UCSD-AML1 (cell line): Measurements from ENCODE around the gene MGAT5B.
"Not testable (repeated sequence)": the region's sequence is repeated elsewhere in the genome, so short reads cannot be mapped to it uniquely, and the experiment has no call there.

ENCODE experiments used
- DNase-seq: peaks from one replicate; lab custom pipeline; 2025; ENCODE audit not compliant: unreplicated experiment; lab: John Stamatoyannopoulos, UW

The MGAT5B gene, protein sequence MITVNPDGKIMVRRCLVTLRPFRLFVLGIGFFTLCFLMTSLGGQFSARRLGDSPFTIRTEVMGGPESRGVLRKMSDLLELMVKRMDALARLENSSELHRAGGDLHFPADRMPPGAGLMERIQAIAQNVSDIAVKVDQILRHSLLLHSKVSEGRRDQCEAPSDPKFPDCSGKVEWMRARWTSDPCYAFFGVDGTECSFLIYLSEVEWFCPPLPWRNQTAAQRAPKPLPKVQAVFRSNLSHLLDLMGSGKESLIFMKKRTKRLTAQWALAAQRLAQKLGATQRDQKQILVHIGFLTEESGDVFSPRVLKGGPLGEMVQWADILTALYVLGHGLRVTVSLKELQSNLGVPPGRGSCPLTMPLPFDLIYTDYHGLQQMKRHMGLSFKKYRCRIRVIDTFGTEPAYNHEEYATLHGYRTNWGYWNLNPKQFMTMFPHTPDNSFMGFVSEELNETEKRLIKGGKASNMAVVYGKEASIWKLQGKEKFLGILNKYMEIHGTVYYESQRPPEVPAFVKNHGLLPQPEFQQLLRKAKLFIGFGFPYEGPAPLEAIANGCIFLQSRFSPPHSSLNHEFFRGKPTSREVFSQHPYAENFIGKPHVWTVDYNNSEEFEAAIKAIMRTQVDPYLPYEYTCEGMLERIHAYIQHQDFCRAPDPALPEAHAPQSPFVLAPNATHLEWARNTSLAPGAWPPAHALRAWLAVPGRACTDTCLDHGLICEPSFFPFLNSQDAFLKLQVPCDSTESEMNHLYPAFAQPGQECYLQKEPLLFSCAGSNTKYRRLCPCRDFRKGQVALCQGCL

DNA sequence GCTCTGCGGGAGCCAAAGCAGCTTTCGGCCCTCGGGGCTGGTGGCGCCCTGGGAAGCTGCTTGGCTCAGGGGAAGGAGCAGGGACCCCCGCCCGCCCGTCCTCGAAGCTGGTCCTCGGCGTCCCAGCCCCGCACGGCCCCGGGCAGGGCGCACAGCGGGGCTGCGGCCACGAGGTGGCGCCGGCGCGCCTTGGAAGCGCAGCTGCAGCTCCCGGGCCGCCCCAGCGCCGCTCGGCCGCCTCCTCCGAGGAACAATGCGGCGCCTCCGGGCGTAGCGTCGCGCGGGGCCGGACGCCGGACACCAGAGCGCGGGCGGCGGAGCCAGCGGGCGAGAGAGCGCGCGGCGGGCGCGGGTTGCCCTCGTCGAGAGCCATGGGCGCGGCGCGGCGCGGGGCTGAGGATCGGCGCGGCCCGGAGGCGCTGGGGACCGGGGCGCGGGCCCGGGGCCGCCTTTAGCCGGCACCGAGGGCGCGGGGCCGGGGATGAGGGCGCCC lies at the start of gene MGAT5B:
Gene MGAT5B (plus strand): TSS at position 229 of the 493 bp plus-strand sequence. CDS start 626 bp downstream, outside the sequence.
- DNase-seq, result peak; percentile 83

DNA sequence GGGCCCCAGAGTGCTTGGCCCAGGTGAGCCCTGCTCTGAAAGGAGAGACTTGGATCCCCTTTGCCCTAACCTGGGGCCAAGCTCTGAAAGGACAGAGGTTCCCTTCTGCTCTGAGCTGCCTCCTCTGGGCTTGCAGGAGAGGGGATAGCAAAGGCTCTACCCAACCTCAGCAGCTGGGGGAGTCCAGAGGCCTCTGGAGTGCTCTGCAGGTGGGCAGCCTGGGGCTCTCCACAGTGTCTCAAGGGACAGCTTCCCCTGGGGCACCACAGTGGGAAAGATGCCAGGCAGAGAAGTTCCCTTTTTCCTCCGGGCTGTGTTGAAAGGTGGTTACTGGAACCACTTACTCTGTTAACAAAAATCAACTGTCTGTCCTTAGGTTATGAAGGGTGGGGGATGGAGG lies 48.2 kb upstream of the MGAT5B start:
- DNase-seq, result no peak

DNA sequence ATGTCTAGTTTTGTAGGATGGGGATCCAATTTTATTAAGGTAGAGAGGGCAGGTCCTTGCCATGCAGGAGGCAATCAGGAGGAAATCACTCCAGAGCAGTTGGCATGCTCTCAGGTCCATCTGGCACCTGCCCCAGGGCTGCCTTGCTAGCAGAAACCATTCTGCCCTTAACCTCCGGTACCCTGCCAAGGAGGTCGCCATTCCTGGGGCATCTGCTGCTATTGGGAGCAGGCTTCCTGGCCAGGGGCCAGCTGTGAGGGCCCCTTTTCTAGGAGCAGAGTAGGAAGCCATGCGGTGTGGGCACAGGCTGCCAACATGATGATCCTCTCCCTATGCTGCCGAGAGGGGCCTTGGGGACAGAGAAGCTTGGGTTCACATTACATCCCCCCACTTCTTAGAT lies 47.6 kb upstream of the MGAT5B start:
- DNase-seq, result no peak

DNA sequence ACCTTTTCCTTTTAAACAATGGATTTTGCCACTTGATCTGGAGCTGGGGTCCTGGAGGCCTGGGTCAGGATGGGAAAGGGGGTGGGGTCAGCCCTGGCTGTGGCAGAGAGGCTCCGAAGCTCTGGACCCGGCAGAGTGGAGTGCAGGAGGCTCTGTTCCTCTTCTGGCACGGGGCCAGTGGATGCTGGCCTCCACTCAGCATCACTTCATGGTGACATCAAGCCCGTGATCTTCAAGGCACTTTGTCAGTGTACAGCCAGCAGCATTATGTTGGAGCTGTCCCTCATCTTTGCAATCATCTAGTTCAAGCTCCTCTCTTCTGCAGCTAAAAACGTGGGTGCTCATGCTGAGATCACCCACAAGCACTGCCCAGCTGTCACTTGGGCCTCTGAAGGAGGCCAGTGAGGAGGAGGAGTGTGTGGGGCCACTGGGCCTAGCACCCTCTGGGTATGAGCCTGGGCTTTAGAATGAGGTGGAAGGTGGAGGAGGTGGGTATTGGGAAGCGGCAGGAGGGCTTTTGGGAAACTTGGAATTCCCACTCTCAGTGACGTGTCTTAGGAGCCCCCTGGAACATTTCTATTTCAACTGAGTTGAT lies 45.9 kb upstream of the MGAT5B start:
- no peak for DNase-seq

DNA sequence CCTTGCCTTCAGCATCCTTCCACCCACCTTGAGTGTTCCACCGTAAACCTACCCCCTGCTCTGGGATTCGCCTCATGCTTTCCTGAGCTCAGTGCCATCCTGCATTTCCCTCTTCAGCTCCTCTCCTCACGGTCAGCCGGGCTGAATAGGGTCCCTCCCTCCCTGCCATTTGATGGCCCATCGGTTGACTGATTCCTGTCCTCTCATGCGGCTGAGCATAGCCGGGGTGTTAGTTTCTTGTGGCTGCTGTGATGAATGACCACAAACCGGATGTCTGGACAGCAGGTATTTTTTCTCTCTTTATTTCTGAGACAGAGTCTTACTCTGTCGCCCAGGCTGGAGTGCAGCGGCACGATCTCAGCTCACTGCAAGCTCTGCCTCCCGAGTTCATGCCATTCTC lies 44.1 kb upstream of the MGAT5B start:
- DNase-seq, result no peak

DNA sequence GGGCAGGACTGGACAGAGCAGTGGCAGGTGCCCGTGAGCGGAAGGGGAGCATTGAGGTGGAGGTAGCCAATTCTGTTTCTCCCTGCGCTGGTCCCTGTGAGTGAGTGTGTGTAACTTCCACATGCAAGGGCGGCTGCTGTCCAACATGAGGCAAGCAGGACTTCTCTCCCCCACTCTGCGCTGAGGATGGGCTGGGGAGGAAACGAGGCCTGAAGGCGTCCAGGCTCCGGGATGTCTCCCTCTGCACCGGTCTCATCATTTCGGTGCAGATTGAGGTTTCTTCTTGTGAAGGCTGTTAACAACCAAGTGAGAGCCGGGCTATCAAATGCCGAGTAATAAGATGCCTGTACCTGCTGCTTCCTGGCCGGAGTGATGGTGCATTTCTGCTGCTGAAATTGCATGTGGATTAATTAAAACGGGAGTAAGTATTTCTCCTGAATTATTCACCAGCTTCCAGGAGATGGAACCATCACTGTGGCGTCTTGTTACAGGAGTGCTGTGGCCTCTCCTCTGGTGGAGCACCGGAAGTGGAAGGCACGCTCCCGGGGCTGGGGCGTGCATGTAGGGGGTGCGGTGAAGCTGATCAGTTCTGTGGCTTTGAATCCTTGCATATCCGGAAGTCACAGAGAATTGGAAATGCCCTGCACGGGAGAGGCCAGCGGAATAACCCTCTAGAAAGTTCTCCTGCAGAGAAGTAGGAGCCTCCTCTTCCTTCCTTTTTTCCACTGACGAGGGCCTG lies 41.7 kb upstream of the MGAT5B start:
- peak; percentile 45 for DNase-seq

DNA sequence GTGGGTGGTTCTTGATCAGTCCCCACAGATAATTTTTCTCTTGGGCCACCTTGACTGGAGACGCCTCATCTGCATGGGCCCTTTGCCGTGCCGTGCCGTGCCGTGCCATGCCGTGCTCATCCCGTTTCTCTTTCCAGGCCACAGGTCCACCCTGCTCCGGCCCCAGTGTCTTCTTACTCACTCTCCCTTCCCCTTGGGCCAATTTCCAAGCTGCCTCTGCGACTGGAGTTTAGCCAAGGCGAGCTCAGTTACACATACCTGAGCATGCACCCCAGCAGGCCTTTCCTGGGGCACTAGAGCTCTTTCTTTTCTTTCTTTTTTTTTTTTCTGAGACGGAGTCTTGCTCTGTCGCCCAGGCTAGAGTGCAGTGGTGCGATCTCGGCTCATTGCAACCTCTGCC lies 40.5 kb upstream of the MGAT5B start:
- DNase-seq, result no peak

DNA sequence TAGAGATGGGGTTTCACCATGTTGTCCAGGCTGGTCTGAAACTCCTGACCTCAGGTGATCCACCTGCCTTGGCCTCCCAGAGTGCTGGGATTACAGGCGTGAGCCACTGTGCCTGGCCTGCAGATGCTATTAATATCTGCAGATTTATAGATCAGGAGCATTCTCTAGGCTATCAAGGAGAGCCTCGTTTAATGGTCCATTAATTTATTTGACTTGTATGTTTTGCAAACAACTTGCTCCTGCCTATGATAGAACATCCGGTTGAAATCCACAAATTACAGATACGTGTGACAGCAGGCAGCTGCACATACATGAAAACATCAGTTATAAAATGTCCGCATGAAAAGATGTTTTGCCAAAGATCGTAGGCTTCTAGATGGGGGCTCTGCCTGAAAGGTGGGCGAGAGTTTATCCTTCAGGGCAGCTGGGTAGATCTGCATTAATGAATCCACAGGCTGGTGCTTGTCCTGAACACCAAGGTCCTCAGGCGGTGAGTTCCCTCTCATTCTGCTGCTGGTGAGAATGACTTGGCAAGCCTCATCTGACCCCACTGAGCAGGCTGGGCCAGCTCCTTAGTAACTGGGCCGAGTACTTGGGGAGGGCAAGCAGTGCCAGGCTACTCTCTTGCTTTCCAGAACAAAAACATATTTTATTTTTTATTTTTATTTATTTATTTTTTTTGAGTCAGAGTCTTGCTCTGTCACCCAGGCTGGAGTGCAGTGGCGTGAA lies 37.1 kb upstream of the MGAT5B start:
- no peak for DNase-seq

DNA sequence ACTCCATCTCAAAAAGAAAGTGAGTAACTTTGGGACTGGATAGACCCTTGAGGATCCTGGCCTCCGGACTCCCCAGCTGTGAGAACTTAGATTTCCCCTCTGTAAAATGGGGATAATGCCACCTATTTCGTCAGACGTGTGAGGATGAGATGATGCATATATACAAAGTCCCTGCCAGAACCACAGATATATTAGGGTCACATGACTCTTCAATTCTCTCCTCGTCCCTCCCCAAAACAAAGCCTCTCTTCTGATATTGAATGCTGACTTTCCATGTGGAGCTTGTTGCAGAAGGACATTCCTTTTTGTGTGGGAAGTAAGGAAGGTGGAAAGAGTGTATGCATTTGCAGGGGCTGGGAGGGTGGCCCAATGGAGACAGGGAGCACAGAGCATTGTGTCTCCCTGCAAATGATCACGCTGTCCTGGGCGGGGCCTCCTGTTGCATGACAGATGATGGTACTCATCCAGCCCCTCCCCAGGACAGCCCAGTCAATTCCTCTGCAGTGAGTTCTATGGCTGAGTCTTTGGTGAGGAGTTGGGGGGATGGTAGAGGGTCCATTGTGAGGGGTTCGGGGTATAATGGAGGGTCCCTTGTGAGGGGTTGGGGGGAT lies 35.1 kb upstream of the MGAT5B start:
- no peak for DNase-seq

DNA sequence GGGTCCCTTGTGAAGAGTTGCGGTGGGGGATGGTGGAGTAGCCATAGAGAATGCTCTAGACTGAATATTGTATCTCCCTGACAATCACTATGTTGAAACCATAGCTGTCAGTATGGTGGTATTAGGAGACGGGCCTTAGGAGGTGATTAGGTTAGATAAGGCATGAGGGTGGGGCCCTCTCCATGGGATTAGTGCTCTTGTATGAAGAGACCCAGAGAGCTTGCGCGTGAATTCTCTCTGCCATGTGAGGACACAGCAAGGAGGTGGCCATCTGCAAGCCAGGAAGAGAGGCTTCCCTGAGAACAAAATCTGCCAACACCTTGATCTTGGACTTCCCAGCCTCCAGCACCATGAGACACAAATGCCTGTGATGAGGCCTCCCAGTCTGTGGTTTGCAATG lies 34.5 kb upstream of the MGAT5B start:
- DNase-seq, result no peak

DNA sequence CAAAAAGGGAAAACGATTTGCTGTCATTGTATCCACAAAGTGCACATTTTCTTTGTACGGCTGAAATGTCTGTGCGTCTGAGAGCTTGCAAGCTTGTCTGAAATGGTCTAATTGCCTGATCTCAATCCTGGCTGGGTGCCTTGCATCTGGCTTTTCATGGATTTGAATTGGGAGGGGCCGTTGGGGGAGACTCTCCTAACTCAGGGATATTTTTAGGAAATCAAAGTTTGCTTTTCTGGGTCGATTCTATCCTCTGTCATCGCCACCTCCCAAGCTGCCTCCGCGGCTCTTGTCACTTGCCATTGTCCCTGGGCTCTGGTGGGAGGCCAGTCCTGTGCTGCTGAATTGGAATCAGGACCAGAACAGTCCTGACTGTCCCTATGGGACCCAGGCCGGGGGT lies 33.3 kb upstream of the MGAT5B start:
- DNase-seq, result no peak

DNA sequence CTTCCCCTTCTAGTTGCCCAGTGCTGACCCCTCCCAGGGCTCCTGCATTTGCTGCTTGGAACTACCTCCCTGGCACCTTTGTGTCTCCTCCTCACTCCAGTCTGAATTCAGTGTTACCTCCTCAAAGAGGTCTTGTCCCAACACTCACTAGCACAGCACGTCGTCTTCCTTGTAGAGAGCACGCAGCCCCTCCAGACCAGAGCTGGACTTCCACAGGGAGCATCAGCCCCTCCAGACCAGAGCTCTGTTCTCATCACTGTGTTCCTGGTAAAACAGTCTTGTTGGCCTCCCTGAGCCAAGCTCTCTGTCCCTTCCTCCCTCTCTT lies 27.8 kb upstream of the MGAT5B start:
- DNase-seq, result no peak

DNA sequence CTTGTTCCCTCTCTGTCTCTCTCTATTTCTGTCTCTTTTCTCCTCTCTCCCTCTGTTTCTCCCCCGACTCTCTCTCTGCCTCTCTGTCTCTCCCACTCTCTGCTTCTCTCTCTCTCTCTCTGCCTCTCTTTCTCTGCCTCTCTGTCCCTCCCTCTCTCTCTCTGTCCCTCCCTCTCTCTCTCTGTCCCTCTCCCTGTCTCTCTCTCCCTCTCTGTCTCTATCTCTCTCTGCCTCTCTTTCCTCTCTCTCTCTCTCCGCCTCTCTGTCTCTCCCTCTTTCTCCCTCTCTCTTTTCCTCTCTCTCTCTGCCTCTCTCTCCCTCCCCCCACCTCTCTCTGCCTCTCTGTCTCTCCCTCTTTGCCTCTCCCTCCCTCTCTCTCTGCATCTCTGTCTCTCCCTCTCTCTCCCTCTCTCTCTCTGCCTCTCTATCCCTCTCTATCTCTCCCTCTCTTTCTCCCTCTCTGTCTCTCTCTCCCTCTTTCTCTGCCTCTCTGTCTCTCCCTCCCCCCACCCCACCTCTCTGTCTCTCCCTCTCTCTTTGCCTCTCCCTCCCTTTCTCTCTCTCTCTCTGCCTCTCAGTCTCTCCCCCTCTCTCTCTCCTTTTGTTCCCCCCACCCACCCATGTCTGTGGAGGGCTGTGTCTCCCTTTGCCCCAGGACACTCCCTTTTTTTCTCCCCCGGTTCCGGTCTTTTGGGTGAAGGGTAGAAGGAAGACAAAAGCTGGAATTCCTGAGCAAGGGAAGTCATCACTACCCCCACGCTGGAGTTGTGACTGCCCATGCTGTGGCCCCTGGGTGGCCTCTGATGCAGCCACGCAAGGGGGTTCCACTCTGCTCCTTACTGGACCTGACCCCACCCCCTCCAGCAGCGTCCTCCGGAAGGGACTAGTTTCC lies 27.1 kb upstream of the MGAT5B start:
- no peak for DNase-seq

DNA sequence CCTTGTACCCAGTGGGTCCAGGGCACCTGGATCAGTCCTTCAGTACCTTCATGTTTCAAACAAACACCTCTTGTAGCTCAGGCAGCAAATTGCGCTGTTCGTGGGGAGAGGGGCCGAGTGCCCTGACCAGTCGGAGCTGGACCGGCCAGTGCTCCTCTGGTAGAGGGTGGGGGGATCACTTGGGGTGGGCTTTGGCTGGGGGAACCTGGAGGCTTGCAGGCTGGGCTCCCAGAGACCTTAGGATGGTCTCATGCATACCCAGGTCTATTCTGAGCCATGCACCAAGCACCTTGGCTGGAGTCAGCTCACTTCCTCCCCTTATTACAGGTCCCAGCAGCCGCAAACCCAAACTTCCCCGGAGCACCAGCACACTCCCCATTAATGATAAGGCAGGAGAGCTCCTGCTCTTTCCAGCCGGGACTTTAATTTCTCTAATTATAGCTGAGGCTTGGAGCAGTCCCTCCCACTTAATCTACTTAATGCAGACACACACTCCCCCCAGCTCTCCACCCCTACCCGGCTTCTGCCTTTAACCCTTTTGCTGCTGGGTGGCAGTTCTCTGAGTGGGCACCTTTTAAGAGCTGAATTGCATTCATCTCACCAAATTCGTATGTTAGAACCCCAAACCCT lies 26.3 kb upstream of the MGAT5B start:
- DNase-seq, result peak; percentile 27

DNA sequence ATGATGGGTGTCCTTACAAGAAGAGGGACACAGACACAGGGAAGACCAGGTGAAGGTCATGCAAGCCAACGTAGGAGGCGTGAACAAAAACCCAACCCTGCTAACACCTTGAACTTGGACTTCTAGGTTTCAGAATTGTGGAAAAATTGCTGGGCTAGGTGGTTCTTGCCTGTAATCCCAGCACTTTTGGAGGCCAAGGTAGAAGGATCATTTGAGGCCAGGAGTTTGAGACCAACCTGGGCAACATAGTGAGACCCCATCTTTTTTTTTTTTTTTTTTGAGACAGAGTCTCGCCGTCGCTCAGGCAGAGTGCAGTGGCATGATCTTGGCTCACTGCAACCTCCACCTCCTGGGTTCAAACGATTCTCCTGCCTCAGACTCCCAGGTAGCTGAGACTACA lies 25.1 kb upstream of the MGAT5B start:
- not testable (repeated sequence) for DNase-seq

DNA sequence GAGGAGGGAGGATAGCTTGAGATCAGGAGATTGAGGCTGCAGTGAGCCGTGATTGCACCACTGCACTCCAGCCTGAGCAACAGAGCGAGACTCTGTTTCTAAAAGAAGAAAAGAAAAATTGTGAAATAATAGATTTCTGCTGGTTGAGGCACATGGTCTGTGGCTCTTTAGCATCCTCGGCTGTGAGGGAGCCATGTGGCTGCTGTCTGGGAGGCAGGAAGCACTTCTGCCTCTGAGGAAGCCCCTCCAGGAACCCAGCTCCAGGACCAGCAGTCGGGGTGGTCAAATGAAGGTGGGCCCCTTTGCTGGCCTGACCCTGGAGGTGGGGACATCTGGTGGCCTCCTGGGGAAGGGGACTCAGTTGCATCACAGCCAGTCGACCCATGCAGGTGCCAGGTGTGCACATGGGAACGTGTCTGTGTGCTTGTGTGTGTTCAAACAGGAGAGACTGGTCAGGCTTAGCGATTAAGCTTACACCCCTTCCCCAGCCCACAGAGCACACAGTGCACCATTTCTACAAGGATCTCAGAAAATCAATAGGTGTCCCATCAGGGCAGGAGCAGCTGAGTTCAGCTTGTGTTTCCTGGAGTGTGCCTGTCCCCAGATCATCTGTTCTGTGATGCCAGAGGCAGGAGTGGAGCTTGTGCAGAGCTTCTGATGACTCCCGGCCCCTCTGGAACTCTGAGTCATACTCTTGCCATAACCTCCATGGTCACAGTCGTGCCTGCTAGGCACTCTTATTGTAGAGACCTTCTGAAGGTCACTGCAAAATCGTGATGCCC lies 24.3 kb upstream of the MGAT5B start:
- DNase-seq, result no peak

DNA sequence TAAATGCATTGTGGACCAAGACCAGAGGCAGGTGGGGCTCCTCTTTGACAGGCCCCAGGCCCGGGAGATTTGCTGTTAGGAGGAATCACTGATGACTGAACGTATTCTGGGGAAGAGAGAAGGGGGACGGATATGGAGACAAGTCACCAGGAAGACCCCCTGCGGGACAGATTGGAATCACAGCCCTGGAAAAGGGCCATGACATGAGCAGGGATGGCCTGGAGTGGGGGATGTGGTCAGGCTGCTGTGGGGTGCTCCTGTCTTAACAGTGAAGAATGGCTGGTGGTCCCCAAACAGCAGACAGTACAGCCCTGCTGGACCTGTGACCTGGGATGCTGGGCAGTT lies 23.7 kb upstream of the MGAT5B start:
- DNase-seq, result no peak

DNA sequence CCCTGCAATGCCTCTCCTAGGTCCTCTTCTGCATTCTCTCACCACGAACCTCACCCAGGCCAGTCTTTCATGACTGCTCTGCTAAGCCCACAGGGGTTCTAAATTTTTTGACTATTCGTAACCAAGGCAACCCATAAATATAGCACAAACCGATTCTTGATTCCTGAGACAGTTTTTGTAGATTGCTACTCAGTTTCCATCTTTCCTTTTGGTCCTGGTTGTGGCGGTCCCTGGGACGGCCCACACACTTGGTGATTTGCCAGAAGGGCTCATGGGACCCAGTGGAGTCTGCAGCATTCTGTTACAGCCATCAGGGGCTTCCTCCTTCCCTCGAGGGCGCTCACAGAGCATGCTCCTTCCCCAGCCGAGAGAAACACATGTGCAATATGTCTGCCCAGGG lies 23.4 kb upstream of the MGAT5B start:
- no peak for DNase-seq
